GM12878 (cell line): ENCODE results near the gene PRR16.

Source experiments
- BHLHE40 ChIP-seq, 2 experiments: fragments of 450-650 bp in 1 of 2; IDR thresholded peaks; 2 replicates each; pipeline ENCODE4 v1.6.1; 2011 to 2017; ENCODE audit warnings: low read depth in 2 of 2, borderline replicate concordance in 1 of 2, improper control_type of control experiment in 1 of 2, low read length in 1 of 2, mild to moderate bottlenecking in 1 of 2
- BRCA1 ChIP-seq: IDR thresholded peaks from 2 replicates; pipeline ENCODE4 v1.6.1; 2011; ENCODE audit warnings: low read depth, low read length, improper control_type of control experiment
- CREB1 ChIP-seq: IDR thresholded peaks from 2 replicates; pipeline ENCODE4 v1.6.1; 2012; ENCODE audit warnings: low read depth, mild to moderate bottlenecking, inconsistent platforms
- FOXM1 ChIP-seq: IDR thresholded peaks from 2 replicates; pipeline ENCODE4 v1.6.1; 2012; ENCODE audit warnings: low read depth, mild to moderate bottlenecking, inconsistent platforms, low read length, moderate library complexity
- GABPA ChIP-seq: IDR thresholded peaks from 2 replicates; pipeline ENCODE4 v1.6.1; 2014; ENCODE audit warnings: antibody characterized with exemption, low read depth, mild to moderate bottlenecking, inconsistent platforms
- JUNB ChIP-seq: IDR thresholded peaks from 2 replicates; pipeline ENCODE4 v1.6.1; 2016; ENCODE audit warnings: antibody characterized with exemption, mild to moderate bottlenecking
- MXI1 ChIP-seq: fragments of 150-350 bp; IDR thresholded peaks from 2 replicates; pipeline ENCODE4 v1.6.1; 2011; ENCODE audit warnings: low read depth, mild to moderate bottlenecking, inconsistent platforms, low read length, improper control_type of control experiment
- PML ChIP-seq: IDR thresholded peaks from 2 replicates; pipeline ENCODE4 v1.6.1; 2012; ENCODE audit warnings: low read length, inconsistent platforms
- POLR2A ChIP-seq: IDR thresholded peaks from 2 replicates; pipeline ENCODE4 v1.6.1; 2011; ENCODE audit warnings: low read depth, mild to moderate bottlenecking, low read length
- YY1 ChIP-seq: IDR thresholded peaks from 2 replicates; pipeline ENCODE4 v1.6.1; 2011; ENCODE audit warnings: low read depth, mild to moderate bottlenecking, low read length
- TF ChIP-seq, protein P1 (sequence below): fragments of 450-650 bp; IDR thresholded peaks from 2 replicates; pipeline ENCODE4 v1.6.1; 2017; ENCODE audit warnings: mild to moderate bottlenecking, moderate library complexity
- TF ChIP-seq, protein P2 (sequence below), 3 experiments: IDR thresholded peaks in 2 of 3; conservative IDR thresholded peaks in 1 of 3; 2 replicates each; pipeline ENCODE4 v1.5.1; 2011; ENCODE audit warnings: low read depth in 3 of 3, low read length in 3 of 3, mild to moderate bottlenecking in 3 of 3, control low read depth in 2 of 3, moderate library complexity in 2 of 3, inconsistent platforms in 1 of 3, mixed read lengths in 1 of 3; ENCODE audit not compliant: control insufficient read depth in 2 of 3, insufficient read depth in 1 of 3; ENCODE audit errors: extremely low read depth in 1 of 3
- TF ChIP-seq, protein P3 (sequence below): fragments of 450-650 bp; IDR thresholded peaks from 2 replicates; pipeline ENCODE4 v1.6.1; 2016; ENCODE audit warnings: mild to moderate bottlenecking

- no peak for TF ChIP-seq BHLHE40 (IDR thresholded peaks at IDR 0.05; ENCODE audit: borderline replicate concordance in 1 of 2, low read depth in 2 of 2, low read length in 1 of 2)
- TF ChIP-seq POLR2A = no peak
- TF ChIP-seq YY1 = no peak
- TF ChIP-seq, protein P1, sequence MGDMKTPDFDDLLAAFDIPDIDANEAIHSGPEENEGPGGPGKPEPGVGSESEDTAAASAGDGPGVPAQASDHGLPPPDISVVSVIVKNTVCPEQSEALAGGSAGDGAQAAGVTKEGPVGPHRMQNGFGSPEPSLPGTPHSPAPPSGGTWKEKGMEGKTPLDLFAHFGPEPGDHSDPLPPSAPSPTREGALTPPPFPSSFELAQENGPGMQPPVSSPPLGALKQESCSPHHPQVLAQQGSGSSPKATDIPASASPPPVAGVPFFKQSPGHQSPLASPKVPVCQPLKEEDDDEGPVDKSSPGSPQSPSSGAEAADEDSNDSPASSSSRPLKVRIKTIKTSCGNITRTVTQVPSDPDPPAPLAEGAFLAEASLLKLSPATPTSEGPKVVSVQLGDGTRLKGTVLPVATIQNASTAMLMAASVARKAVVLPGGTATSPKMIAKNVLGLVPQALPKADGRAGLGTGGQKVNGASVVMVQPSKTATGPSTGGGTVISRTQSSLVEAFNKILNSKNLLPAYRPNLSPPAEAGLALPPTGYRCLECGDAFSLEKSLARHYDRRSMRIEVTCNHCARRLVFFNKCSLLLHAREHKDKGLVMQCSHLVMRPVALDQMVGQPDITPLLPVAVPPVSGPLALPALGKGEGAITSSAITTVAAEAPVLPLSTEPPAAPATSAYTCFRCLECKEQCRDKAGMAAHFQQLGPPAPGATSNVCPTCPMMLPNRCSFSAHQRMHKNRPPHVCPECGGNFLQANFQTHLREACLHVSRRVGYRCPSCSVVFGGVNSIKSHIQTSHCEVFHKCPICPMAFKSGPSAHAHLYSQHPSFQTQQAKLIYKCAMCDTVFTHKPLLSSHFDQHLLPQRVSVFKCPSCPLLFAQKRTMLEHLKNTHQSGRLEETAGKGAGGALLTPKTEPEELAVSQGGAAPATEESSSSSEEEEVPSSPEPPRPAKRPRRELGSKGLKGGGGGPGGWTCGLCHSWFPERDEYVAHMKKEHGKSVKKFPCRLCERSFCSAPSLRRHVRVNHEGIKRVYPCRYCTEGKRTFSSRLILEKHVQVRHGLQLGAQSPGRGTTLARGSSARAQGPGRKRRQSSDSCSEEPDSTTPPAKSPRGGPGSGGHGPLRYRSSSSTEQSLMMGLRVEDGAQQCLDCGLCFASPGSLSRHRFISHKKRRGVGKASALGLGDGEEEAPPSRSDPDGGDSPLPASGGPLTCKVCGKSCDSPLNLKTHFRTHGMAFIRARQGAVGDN = no peak
- TF ChIP-seq GABPA = no peak
- no peak for TF ChIP-seq CREB1
- TF ChIP-seq FOXM1 = no peak
- TF ChIP-seq, protein P2, sequence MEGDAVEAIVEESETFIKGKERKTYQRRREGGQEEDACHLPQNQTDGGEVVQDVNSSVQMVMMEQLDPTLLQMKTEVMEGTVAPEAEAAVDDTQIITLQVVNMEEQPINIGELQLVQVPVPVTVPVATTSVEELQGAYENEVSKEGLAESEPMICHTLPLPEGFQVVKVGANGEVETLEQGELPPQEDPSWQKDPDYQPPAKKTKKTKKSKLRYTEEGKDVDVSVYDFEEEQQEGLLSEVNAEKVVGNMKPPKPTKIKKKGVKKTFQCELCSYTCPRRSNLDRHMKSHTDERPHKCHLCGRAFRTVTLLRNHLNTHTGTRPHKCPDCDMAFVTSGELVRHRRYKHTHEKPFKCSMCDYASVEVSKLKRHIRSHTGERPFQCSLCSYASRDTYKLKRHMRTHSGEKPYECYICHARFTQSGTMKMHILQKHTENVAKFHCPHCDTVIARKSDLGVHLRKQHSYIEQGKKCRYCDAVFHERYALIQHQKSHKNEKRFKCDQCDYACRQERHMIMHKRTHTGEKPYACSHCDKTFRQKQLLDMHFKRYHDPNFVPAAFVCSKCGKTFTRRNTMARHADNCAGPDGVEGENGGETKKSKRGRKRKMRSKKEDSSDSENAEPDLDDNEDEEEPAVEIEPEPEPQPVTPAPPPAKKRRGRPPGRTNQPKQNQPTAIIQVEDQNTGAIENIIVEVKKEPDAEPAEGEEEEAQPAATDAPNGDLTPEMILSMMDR (IDR thresholded peaks at IDR 0.05 in 2 of 3, conservative IDR thresholded peaks at IDR 0.05 in 1 of 3; ENCODE audit: control insufficient read depth in 2 of 3, extremely low read depth in 1 of 3, insufficient read depth in 1 of 3, low read depth in 3 of 3, low read length in 3 of 3) = no peak
- TF ChIP-seq MXI1 = no peak
- TF ChIP-seq PML = no peak
- TF ChIP-seq JUNB = no peak
- TF ChIP-seq BRCA1 = no peak
- TF ChIP-seq, protein P3, sequence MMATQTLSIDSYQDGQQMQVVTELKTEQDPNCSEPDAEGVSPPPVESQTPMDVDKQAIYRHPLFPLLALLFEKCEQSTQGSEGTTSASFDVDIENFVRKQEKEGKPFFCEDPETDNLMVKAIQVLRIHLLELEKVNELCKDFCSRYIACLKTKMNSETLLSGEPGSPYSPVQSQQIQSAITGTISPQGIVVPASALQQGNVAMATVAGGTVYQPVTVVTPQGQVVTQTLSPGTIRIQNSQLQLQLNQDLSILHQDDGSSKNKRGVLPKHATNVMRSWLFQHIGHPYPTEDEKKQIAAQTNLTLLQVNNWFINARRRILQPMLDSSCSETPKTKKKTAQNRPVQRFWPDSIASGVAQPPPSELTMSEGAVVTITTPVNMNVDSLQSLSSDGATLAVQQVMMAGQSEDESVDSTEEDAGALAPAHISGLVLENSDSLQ = no peak
Measured at GRCh38 chr5:120600639-120601038, 136.5 kb downstream of the PRR16 start.
